Urinary bladder (tissue), 4 donors: ENCODE data around the gene CNTNAP2. TPM values are rescaled to one million over a fixed set of nuclear protein-coding genes. Genes with fewer than 3 reads are reported as not detected.

ENCODE experiments used
- DNase-seq: peaks from one replicate; pipeline ENCODE4 v3.0.0-alpha.2; 2015; ENCODE audit errors: extremely low spot score
- H3K27ac ChIP-seq: one replicate; pipeline ENCODE4 v1.5.1; 2013; ENCODE audit warnings: low read depth, mild to moderate bottlenecking, moderate library complexity
- H3K36me3 ChIP-seq: one replicate; pipeline ENCODE4 v1.6.1; 2013; ENCODE audit warnings: mild to moderate bottlenecking, moderate library complexity; ENCODE audit not compliant: insufficient read depth
- H3K4me1 ChIP-seq: one replicate; pipeline ENCODE4 v1.6.1; 2013; ENCODE audit warnings: mild to moderate bottlenecking, moderate library complexity; ENCODE audit not compliant: insufficient read depth
- H3K4me3 ChIP-seq: one replicate; pipeline ENCODE4 v1.5.1; 2013; ENCODE audit warnings: low read depth, low read length
- WGBS: extraction: QIAGEN DNeasy Blood & Tissue Kit; methylation state at CpG from one replicate; pipeline ENCODE4 v1.1.7; 2013; 5-methylcytosine and 5-hydroxymethylcytosine counted together
- polyA plus RNA-seq: library from polyadenylated mRNA; stranded (reverse); fragments of 200-250 nt; gene quantifications from one replicate; pipeline ENCODE4 v1.2.3, GENCODE V29; 2013
- total RNA-seq: library from RNA; depleted of rRNA; stranded (reverse); fragments of >200 nt; gene quantifications from one replicate; pipeline ENCODE4 v1.2.3, GENCODE V29; 2014
- donor health status: healthy with polysubstance abuse.
- donor health status: healthy.

The CNTNAP2 gene
- total and polyA plus RNA-seq, 2 donors: 0.28 to 23.3 TPM

DNA sequence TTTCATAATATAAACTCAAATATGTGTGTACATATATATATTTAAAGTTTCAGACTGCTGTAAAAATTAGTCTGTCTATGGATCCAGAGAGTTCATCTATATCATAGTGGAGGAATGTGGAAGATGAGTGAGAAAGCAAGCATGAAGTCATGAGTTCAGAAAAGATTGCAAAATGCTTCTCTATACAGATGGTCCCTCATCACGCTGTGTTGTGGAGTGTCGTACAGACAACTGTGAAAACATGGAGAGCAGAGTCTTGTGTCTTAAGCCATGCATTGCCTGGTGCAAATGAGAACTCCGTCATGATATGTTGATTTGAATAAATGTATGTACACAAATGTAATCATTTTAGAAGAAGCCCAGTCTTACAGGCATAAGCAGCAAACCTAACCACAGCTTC lies 316.9 kb downstream of the CNTNAP2 start:
- WGBS: 86% methylated on average over 3 of the region's 3 CpGs

DNA sequence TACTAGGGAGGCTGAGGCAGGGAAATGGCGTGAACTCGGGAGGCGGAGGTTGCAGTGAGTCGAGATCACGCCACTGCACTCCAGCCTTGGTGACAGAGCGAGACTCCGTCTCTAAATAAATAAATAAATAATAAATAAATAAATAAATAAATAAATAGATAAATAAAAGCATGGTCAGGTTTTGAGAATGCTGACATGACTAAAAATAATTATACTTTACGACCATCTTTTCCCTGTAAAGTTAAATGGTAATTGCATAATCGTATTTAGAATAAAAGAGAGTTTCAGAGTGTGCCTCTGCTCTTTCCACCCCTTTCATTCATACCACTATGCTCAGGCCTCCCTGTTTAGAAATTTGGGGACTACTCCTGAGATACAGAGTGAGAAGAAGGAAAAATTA lies 326.5 kb downstream of the CNTNAP2 start:
- Histone ChIP-seq H3K36me3 (no peaks in the 10 kb centered on the region), H3K4me1 (no peaks in the 10 kb centered on the region), H3K4me3 (no peak overlapping the region), H3K27ac (no peak overlapping the region)
- 97% methylated on average over 9 of the region's 9 CpGs for WGBS
- DNase-seq: no peak

More for the DNA sequence above, 316.9 kb downstream of the CNTNAP2 start:
- Histone ChIP-seq H3K27ac (no peak overlapping the region), H3K36me3 (no peaks in the 10 kb centered on the region), H3K4me3 (no peak overlapping the region), H3K4me1 (no peaks in the 10 kb centered on the region)
- no peak for DNase-seq

DNA sequence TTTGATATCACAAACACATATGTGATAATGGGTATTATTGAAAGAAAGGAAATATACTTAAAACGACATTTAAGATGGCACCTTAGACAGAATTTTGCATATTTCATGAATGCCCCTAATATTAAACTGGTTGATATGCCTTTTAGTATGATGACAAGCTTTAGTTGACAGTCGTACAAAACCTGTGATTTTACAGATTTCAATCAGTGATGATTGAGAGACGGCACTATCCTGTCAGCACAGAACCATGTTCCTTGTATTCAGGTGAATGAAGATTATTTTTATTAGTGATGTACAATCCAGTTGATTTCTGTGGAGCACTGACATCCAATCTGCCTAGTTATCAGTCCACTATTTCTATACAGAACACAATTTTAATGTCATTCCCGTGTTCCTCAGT lies 333.0 kb downstream of the CNTNAP2 start:
- no peak overlapping the region for H3K4me3 ChIP-seq
- 81% methylated on average over 4 of the region's 4 CpGs for WGBS

DNA sequence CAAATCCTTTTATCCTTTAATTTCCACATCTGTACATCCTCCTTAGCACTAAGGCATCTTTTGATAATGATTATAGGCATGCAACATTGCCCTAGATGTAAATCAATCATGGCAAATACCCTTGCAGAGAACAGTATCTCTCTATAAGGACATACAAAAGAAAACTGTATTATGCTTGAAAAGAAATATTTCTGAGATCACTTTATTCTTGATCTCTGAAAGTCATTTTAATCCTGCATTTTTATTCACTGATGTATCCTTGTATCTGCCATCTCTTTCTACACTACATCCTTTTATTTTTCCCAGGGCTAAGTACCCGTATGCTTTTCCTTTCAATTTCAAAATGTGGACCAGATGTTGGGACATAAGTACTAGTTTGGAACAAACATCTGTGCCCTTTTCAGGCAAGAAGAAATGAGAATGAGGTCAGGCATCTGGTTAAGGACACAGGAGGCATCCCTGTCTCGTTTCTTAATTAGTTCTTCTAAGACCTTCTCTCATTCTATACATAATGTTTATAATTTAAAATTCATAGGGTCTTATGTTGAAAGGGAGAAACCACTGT lies 338.6 kb downstream of the CNTNAP2 start:
- no peak for DNase-seq
- Histone ChIP-seq H3K36me3 (no peaks in the 10 kb centered on the region), H3K4me1 (no peaks in the 10 kb centered on the region), H3K4me3 (no peak overlapping the region), H3K27ac (no peak overlapping the region)
- 27% methylated on average over 2 of the region's 2 CpGs for WGBS

More for the DNA sequence above, 333.0 kb downstream of the CNTNAP2 start:
- H3K36me3 ChIP-seq: no peaks in the 10 kb centered on the region
- H3K4me1 ChIP-seq: no peaks in the 10 kb centered on the region
- no peak overlapping the region for H3K27ac ChIP-seq
- DNase-seq: no peak

GRCh38 chr7:146479040-146479439 lies 362.4 kb downstream of the CNTNAP2 start:
- Histone ChIP-seq H3K4me1 (no peaks in the 10 kb centered on the region), H3K4me3 (no peak overlapping the region), H3K36me3 (no peaks in the 10 kb centered on the region), H3K27ac (no peak overlapping the region)
- DNase-seq: no peak
- WGBS: 30% methylated on average over 2 of the region's 2 CpGs

- H3K27ac ChIP-seq: no peak overlapping the region
- H3K36me3 ChIP-seq: no peaks in the 10 kb centered on the region
- no peaks in the 10 kb centered on the region for H3K4me1 ChIP-seq
- no peak overlapping the region for H3K4me3 ChIP-seq
- WGBS: 90% methylated on average over 3 of the region's 3 CpGs
- no peak for DNase-seq
Observed at GRCh38 chr7:146486519-146486918, 369.9 kb downstream of the CNTNAP2 start.

GRCh38 chr7:146492017-146492416 lies 375.4 kb downstream of the CNTNAP2 start:
- no peak for DNase-seq
- Histone ChIP-seq H3K4me3 (no peak overlapping the region), H3K27ac (no peak overlapping the region), H3K4me1 (no peaks in the 10 kb centered on the region), H3K36me3 (no peaks in the 10 kb centered on the region)
- WGBS: 61% methylated on average over 4 of the region's 4 CpGs

- Histone ChIP-seq H3K4me1 (no peaks in the 10 kb centered on the region), H3K4me3 (no peak overlapping the region), H3K27ac (no peak overlapping the region), H3K36me3 (no peaks in the 10 kb centered on the region)
- DNase-seq: no peak
- WGBS: 71% methylated on average over 6 of the region's 6 CpGs
Observed at GRCh38 chr7:146494952-146495596, 378.5 kb downstream of the CNTNAP2 start.

GRCh38 chr7:146496657-146497056 lies 380.1 kb downstream of the CNTNAP2 start:
- no peaks in the 10 kb centered on the region for H3K36me3 ChIP-seq
- no peak overlapping the region for H3K27ac ChIP-seq
- DNase-seq: no peak
- H3K4me1 ChIP-seq: no peaks in the 10 kb centered on the region
- WGBS: 57% methylated on average over 2 of the region's 2 CpGs
- no peak overlapping the region for H3K4me3 ChIP-seq

GRCh38 chr7:146499970-146500369 lies 383.4 kb downstream of the CNTNAP2 start:
- no peaks in the 10 kb centered on the region for H3K4me1 ChIP-seq
- DNase-seq: no peak
- WGBS: 66% methylated on average over 2 of the region's 2 CpGs
- H3K36me3 ChIP-seq: no peaks in the 10 kb centered on the region
- no peak overlapping the region for H3K4me3 ChIP-seq
- no peak overlapping the region for H3K27ac ChIP-seq

DNA sequence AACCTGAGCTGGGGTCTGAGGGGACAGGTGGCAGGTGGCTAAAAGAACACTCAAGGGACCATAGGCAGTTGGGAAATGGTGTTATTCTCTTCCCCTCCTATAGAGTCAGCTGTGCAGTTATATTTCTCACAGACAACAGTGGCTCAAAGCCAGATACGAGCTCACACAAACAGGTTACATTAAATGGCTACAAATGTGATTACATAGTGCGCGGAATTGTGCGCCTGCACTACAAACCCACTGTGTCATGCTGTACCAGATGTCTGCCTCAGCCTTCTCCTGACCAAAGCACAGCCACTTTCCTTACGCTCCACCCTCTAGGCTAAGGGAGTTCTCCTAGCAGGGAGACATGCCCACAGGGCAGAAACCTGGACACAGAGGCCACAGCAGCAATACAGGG lies 387.2 kb downstream of the CNTNAP2 start:
- no peak overlapping the region for H3K27ac ChIP-seq
- no peak overlapping the region for H3K4me3 ChIP-seq
- 93% methylated on average over 5 of the region's 5 CpGs for WGBS
- no peak for DNase-seq
- no peaks in the 10 kb centered on the region for H3K4me1 ChIP-seq
- H3K36me3 ChIP-seq: no peaks in the 10 kb centered on the region

DNA sequence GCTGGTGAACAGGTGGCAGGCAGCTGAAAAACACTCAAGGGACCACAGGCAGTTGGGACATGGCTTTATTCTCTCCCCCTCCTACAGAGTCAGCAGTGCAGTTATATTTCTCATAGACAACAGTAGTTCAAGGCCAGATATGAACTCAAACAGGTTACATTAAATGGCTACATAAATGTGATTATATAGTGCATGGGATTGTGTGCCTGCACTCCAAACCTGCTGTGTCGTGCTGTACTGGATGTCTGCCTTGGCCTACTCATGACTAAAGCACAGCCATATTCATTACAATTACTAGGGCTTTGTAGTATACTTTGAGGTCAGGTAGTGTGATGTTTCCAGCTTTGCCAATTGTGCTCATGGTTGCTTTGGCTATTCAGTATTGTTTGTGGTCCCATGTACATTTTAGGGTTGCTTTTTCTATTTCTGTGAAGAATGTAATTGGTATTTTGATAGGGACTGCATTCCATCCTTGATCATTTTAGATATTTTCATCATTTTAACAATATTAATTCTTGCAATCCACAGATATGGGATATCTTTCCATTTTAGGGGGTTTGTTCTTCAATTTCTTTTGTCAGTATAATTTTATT lies 393.6 kb downstream of the CNTNAP2 start:
- no peak for DNase-seq
- Histone ChIP-seq H3K36me3 (no peaks in the 10 kb centered on the region), H3K4me1 (no peaks in the 10 kb centered on the region), H3K4me3 (no peak overlapping the region), H3K27ac (no peak overlapping the region)
- 72% methylated on average over 1 of the region's 1 CpG for WGBS

DNA sequence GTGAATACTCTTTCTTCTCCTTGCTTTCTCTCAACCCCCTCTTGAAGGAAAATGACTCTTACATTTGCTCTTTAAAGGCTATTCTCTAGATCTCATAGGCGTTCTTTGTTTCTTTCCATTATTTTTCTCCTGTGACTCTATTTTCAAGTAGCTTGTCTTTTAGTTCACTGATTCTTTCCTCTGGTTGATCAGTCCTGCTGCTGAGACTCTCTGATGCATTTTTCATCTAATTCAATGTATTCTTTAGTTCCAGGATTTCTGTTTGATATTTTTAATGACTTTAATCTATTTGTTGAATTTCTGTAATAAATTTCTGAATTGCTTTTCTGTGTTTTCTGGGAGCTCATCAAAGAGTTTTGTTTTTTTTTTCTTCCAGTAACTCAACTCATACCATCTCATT lies 397.7 kb downstream of the CNTNAP2 start:
- Histone ChIP-seq H3K4me1 (no peaks in the 10 kb centered on the region), H3K27ac (no peak overlapping the region)
- 89% methylated on average over 1 of the region's 1 CpG for WGBS

DNA sequence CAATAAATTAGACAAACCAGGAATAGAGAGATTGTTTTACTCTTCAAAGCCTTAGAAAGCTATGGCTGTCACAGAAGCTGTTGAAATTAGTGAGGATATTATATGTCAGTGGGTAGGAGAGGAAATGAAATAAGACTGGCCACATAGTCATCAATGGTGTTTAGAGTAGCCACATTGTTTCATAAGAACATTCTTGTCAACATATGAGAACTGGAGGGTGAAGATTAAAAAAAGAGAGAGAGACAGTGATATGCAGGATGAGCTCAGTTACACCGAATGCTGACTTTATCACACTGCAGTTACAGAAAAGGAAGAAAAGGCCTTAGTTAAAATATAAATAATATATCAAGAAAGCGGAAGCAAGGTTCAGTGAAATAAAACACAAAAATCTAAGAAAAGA lies 412.0 kb downstream of the CNTNAP2 start:
- H3K36me3 ChIP-seq: no peaks in the 10 kb centered on the region
- no peaks in the 10 kb centered on the region for H3K4me1 ChIP-seq
- H3K4me3 ChIP-seq: no peak overlapping the region
- no peak for DNase-seq
- 66% methylated on average over 2 of the region's 2 CpGs for WGBS
- no peak overlapping the region for H3K27ac ChIP-seq

More for the DNA sequence above, 397.7 kb downstream of the CNTNAP2 start:
- Histone ChIP-seq H3K36me3 (no peaks in the 10 kb centered on the region), H3K4me3 (no peak overlapping the region)
- no peak for DNase-seq
